Renal cortex interstitium (tissue), 15 donors: ENCODE results near the gene CPNE4. TPM values are rescaled to one million over a fixed set of nuclear protein-coding genes. Genes with fewer than 3 reads are reported as not detected.
"Not testable (repeated sequence)": the region's sequence is repeated elsewhere in the genome, so short reads cannot be mapped to it uniquely, and the experiment has no call there.

ENCODE experiments used
- DNase-seq, 11 donors: peaks; one replicate each; pipeline ENCODE4 v3.0.0-alpha.2; 2013; ENCODE audit warnings: low read depth in 9 of 11, low spot score in 4 of 11; ENCODE audit errors: extremely low read depth in 1 of 11
- long read RNA-seq, 16 experiments: transcript quantifications; one replicate each; lab custom pipeline, GENCODE V29; 2026
- polyA plus RNA-seq, 3 donors: library from polyadenylated mRNA; unstranded; fragments of 120-200 nt; gene quantifications; one replicate each; pipeline ENCODE4 v1.2.1, GENCODE V29; 2013; ENCODE audit not compliant: insufficient read length in 3 of 3

CPNE4 gene
- polyA plus RNA-seq = under 1 TPM; 0.29 to 0.50 (median 0.47) TPM
- long read RNA-seq, donor 1 = 0 reads
- long read RNA-seq, donor 2, partial matches to known transcripts = 26 of 26 reads
- long read RNA-seq, donor 2, other reads (novel, unspliced or antisense) = 0 of 26 reads
- long read RNA-seq, donor 3 = 0 reads
- long read RNA-seq, donor 4 = 0 reads
- long read RNA-seq, donor 5 = 0 reads
- long read RNA-seq, donor 6 = 0 reads
- long read RNA-seq, donor 7 = 0 reads
- long read RNA-seq, donor 8 = 0 reads
- long read RNA-seq, donor 9 = 0 reads
- long read RNA-seq, donor 10 = 0 reads
- long read RNA-seq, donor 11 = 0 reads
- long read RNA-seq, donor 12 = 0 reads
- long read RNA-seq, donor 13 = 0 reads
- long read RNA-seq, donor 14 = 0 reads
- long read RNA-seq, donor 15 = 0 reads
- long read RNA-seq, donor 16, partial matches to known transcripts = 126 of 126 reads
- long read RNA-seq, donor 16, other reads (novel, unspliced or antisense) = 0 of 126 reads

- DNase-seq = peak; percentile 65 to 85 (median 80)
Observed at GRCh38 chr3:132034486-132035464, at the start of gene CPNE4. CPNE4 (minus strand) TSS chr3:132035014.

GRCh38 chr3:132083583-132084279 lies 48.9 kb upstream of the CPNE4 start:
- DNase-seq = no peak

DNA sequence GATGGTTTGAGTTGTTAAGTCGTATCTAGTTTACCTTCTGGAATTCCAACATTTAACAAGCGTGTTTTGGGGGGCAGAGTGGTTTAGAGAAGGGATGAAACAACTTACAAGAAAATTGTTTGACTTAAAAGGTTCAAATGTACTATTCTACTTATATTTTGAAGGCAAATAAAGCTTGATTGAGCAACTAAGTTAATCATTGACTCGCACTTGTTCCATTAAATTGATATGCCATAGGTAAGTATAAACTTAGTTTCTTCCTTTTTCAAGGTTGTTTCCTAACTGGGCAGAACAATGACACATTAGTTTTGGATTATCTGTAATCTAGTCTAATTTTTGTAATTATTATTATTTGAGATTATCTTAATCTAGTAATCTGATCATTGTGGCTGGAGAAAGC lies 48.3 kb upstream of the CPNE4 start:
- DNase-seq = no peak

DNA sequence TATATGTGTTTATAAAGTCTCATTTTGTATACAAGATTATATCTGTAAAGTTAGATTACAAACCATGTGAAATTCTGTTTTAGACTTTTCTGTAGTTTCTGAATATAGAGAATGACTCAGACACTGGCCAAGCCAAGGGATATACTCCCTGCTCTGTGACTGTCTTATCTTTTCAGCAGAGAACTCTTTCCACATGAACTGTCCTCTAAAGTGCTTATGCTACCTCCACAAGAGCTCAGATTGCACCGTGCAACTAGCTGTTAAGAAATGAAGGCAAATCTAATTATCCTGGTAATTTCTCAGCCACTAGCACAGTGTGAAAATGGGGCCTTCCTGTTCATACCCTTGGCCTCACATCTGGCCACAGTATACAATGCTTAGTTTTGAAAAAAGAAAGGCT lies 44.3 kb upstream of the CPNE4 start:
- DNase-seq = no peak

GRCh38 chr3:132073771-132074170 lies 39.0 kb upstream of the CPNE4 start:
- DNase-seq = no peak

GRCh38 chr3:132071043-132071442 lies 36.2 kb upstream of the CPNE4 start:
- no peak for DNase-seq

DNA sequence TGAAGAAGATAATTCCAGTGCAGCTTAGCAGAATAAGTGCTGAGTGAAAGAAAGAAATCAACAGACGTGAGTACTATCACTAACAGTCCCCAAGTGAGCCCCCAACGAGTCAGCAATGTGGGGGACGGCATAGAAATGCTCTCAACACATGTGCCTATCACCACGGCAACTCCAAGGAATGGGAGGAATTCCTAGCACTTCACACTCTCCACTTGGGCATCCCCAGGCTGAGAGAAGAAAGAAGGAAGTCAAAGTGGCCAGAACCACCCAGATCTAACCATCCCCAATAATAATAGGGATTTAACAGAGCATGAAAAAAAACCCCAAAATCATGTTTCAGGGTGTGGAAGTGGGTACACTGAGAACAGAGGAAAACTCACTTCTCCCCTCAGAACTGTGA lies 29.3 kb upstream of the CPNE4 start:
- DNase-seq = no peak

DNA sequence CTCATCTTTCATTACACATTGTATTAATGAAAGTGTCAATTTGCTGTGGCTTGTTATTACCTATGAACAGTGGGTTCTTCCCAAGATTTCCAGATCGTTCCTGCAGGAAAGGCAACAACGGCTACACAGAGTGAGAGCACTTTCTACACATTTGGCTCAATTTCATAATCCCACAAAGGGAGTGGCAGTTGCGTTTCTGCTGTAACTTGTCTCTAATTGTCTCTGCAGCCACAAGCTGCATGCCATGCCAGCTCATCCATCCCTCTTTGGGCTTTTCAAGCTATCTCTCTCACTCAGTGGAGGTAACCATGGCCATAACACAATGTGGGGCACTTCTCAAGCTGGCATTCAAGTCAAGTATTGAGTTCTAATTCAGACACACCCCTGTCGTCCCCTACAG lies 27.7 kb upstream of the CPNE4 start:
- DNase-seq = no peak

DNA sequence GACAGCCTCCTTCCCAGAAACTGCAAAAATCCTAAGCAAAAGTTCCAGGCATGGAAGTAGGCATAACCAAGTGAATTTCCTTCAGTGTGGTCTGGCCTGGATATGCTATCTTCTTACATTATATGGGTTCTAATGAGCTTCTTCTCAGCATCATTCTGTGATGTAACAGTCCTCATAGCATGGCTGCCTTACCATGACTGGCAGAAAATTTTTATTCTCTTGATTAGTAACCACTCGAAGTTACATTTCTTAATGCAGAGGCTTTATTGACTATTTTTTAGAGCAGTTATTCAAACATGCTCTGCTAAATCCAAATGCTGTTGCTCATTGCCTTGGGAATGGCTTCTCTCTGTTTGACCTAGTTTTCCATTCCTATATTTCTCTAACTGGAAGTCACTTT lies 21.1 kb upstream of the CPNE4 start:
- DNase-seq = no peak

DNA sequence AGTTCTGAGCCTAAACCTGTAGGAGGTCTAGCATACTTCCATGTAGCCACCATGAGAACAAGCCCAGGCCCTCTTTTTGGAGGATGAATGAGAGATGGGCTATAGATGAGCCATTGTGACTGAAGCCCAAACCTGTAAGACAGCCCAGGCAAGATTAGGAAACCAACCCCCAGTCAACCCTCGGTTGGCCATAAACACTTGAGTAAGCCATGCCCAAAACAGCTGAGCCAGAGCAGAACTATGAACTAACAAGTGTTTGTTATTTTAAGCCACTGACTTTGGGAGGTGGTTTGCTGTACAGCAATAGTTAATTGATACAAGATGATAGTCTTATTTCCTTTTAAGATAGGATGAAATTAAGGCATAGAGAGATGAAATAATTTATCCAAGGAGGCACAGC lies 12.4 kb upstream of the CPNE4 start:
- no peak for DNase-seq

DNA sequence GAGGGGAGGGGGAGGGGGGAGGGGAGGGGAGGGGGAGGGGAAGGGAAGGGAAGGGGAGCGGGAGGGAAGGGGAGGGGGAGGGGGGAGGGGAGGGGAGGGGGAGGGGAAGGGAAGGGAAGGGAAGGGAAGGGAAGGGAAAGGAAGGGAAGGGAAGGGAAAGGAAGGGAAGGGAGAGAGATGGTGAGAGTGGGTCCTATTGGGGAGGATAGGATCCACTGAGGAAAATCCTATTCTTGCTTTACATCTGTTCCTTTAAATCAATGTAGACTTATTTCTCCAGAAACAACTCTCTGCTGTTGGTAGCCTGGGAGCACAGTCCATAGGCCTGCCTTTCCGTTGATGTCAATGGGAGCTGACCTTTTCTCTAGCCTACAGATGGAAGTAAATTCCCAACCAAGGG lies 10.1 kb upstream of the CPNE4 start:
- not testable (repeated sequence) for DNase-seq

DNA sequence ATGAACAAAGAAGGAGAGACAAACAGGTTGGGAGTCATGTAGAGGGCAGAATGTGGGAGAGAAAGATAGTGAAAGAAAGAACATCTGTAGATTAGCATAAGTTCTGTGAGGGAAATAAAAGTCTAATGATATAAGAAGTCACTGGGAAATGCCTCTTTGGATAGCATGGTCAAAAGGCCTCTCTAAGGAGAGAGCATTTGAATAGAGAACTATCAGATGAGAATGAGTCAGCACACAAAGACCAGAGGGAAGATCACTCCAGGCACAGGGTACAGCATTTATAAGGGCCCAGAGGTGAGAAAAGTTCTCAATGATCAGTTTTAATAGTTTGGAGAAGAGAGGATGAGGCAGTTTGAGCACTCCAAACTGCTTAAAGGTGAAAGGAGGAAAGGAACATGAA lies 7.9 kb upstream of the CPNE4 start:
- no peak for DNase-seq

GRCh38 chr3:132038198-132038825 lies 3.5 kb upstream of the CPNE4 start:
- no peak for DNase-seq

DNA sequence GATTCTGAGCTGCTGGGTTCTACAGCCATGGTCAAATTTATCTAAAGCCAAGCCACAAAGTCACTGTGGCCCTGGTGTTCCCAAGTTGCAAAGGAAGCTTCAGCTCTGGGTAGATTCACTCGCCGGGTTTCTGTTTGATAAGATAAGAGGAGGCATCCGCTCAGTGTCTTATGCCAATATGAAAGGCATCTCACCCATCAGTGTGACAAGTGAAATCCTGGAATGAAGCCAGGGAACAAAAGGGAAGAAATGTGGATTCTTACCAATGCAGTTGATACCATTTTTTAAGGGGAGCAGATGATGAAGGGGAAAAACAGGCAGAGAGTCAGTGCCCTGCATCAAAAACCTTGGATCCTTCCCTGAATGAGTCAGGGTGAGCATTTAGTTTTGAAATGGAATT lies 2.8 kb upstream of the CPNE4 start:
- DNase-seq = no peak

DNA sequence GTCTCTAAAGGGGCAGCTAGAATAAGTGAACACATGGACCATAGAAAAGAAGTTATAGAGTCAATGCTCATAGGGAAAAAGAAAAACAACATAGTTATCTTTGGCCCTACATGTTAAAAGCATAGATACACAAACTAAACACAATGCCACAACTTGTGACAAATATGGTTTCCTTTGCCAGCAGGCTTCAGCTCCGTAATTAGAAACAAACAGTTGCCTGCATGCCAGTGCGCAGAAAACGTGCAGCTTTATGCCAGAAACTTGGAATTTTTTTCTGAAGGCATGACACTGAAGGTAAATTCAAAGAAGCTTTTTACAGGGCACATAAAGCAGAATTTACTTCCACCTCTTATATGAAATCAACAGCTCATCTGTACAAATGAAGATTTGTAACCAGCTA lies 2.2 kb upstream of the CPNE4 start:
- DNase-seq = no peak

GRCh38 chr3:132034097-132034485 lies 723 bp downstream of the CPNE4 start:
- DNase-seq = no peak

GRCh38 chr3:132033471-132033870 lies 1.3 kb downstream of the CPNE4 start:
- no peak for DNase-seq

- DNase-seq = no peak
Observed at GRCh38 chr3:132032959-132033358, 1.9 kb downstream of the CPNE4 start.
